ENCODE measurements around the gene ACTL7B.
"Not testable (repeated sequence)": the region's sequence is repeated elsewhere in the genome, so short reads cannot be mapped to it uniquely, and the experiment has no call there.

ACTL7B gene

GRCh38 chr9:108867829-108868228 lies 12.0 kb upstream of the ACTL7B start:
- no peak for DNase-seq

GRCh38 chr9:108867116-108867515 lies 11.3 kb upstream of the ACTL7B start:
- DNase-seq: no peak

- DNase-seq: no peak
Observed at GRCh38 chr9:108866001-108866420, 10.2 kb upstream of the ACTL7B start.

GRCh38 chr9:108865037-108865436 lies 9.3 kb upstream of the ACTL7B start:
- DNase-seq: no peak

GRCh38 chr9:108864446-108864845 lies 8.7 kb upstream of the ACTL7B start:
- DNase-seq: no peak

GRCh38 chr9:108863891-108864290 lies 8.1 kb upstream of the ACTL7B start:
- no peak for DNase-seq

- no peak for DNase-seq
Observed at GRCh38 chr9:108861997-108862396, 6.2 kb upstream of the ACTL7B start, which contains the start of gene ACTL7A. TSS of gene ACTL7A (plus strand) at chr9:108862266. CDS start at chr9:108862323, 57 bp downstream.

- DNase-seq: no peak
Observed at GRCh38 chr9:108861464-108861863, 5.7 kb upstream of the ACTL7B start.

- no peak for DNase-seq
Observed at GRCh38 chr9:108860764-108861163, 5.0 kb upstream of the ACTL7B start.

GRCh38 chr9:108860354-108860753 lies 4.6 kb upstream of the ACTL7B start:
- DNase-seq: no peak

- no peak for DNase-seq
Observed at GRCh38 chr9:108859459-108860114, 3.8 kb upstream of the ACTL7B start.

GRCh38 chr9:108857572-108857971 lies 1.8 kb upstream of the ACTL7B start:
- DNase-seq: no peak

GRCh38 chr9:108855529-108855886 lies 278 bp downstream of the ACTL7B start:
- DNase-seq: no peak

GRCh38 chr9:108854641-108855528 lies 901 bp downstream of the ACTL7B start:
- DNase-seq: no peak

- no peak for DNase-seq
Observed at GRCh38 chr9:108854094-108854493, 1.7 kb downstream of the ACTL7B start.

GRCh38 chr9:108852079-108852478 lies 3.7 kb downstream of the ACTL7B start:
- no peak for DNase-seq

GRCh38 chr9:108851138-108851537 lies 4.6 kb downstream of the ACTL7B start:
- no peak for DNase-seq

GRCh38 chr9:108850293-108850897 lies 5.4 kb downstream of the ACTL7B start:
- no peak for DNase-seq

- DNase-seq: not testable (repeated sequence)
Observed at GRCh38 chr9:108848296-108848695, 7.5 kb downstream of the ACTL7B start.

GRCh38 chr9:108845947-108846346 lies 9.8 kb downstream of the ACTL7B start:
- no peak for DNase-seq

- no peak for DNase-seq
Observed at GRCh38 chr9:108845507-108845906, 10.3 kb downstream of the ACTL7B start.

- DNase-seq: no peak
Observed at GRCh38 chr9:108844856-108845255, 10.9 kb downstream of the ACTL7B start.

GRCh38 chr9:108844391-108844790 lies 11.4 kb downstream of the ACTL7B start:
- DNase-seq: no peak
